Smooth muscle cell (in vitro differentiated cells): ENCODE results near the gene COL4A1. TPM values are rescaled to one million over a fixed set of nuclear protein-coding genes. Genes with fewer than 3 reads are reported as not detected.

ENCODE experiments used
- DNase-seq: peaks from one replicate; lab custom pipeline; 2025; ENCODE audit not compliant: unreplicated experiment; lab: John Stamatoyannopoulos, UW
- H2AFZ ChIP-seq: fragments of 200-600 bp; sonication (generic); 2 replicates; pipeline ENCODE4 v1.6.0; 2016; ENCODE audit warnings: antibody characterized with exemption, low read depth, mild to moderate bottlenecking
- H3F3A ChIP-seq: fragments of 200-600 bp; sonication (generic); 2 replicates; pipeline ENCODE4 v1.6.0; 2017; ENCODE audit warnings: antibody characterized with exemption, low read depth
- H3K27ac ChIP-seq: fragments of 200-600 bp; sonication (generic); 2 replicates; pipeline ENCODE4 v1.5.1; 2016; ENCODE audit warnings: low read depth, mild to moderate bottlenecking
- H3K27me3 ChIP-seq: fragments of 200-600 bp; sonication (generic); 2 replicates; pipeline ENCODE4 v1.6.1; 2016; ENCODE audit warnings: low read depth, mild to moderate bottlenecking
- H3K36me3 ChIP-seq: fragments of 200-600 bp; sonication (generic); 2 replicates; pipeline ENCODE4 v1.5.1; 2016; ENCODE audit warnings: low read depth
- H3K4me1 ChIP-seq: fragments of 200-600 bp; sonication (generic); 2 replicates; pipeline ENCODE4 v1.5.1; 2016; ENCODE audit warnings: low read depth
- H3K4me2 ChIP-seq: fragments of 200-600 bp; sonication (generic); 2 replicates; pipeline ENCODE4 v1.6.0; 2016; ENCODE audit warnings: mild to moderate bottlenecking
- H3K4me3 ChIP-seq: fragments of 200-600 bp; sonication (generic); 2 replicates; pipeline ENCODE4 v1.5.1; 2016; ENCODE audit warnings: mild to moderate bottlenecking
- H3K79me2 ChIP-seq: fragments of 200-600 bp; sonication (generic); 2 replicates; pipeline ENCODE4 v1.6.0; 2016; ENCODE audit warnings: low read depth, mild to moderate bottlenecking
- H3K9ac ChIP-seq: fragments of 200-600 bp; sonication (generic); 2 replicates; pipeline ENCODE4 v1.6.0; 2016; ENCODE audit warnings: low read depth
- H3K9me3 ChIP-seq: fragments of 200-600 bp; sonication (generic); replicated peaks from 2 replicates; pipeline ENCODE4 v1.5.1; 2016; ENCODE audit warnings: low read depth
- H4K20me1 ChIP-seq: fragments of 200-600 bp; sonication (generic); 2 replicates; pipeline ENCODE4 v1.6.0; 2016; ENCODE audit warnings: low read depth
- CTCF ChIP-seq: fragments of 200-600 bp; sonication (generic); IDR thresholded peaks from 2 replicates; pipeline ENCODE4 v1.5.1; 2017; ENCODE audit warnings: borderline replicate concordance, mild to moderate bottlenecking, antibody characterized with exemption; ENCODE audit not compliant: insufficient read depth, poor library complexity, severe bottlenecking
- WGBS: methylation state at CpG from one replicate; pipeline ENCODE4 v1.1.7; 2016; ENCODE audit warnings: low lambda C conversion rate; 5-methylcytosine and 5-hydroxymethylcytosine counted together
- polyA plus RNA-seq: library from polyadenylated mRNA; unstranded; fragments of >200 nt; fragmentation: Nextera tagmentation; extraction: Ambion mirVana; gene quantifications from 2 replicates; pipeline ENCODE4 v1.2.1, GENCODE V29; 2016
- total RNA-seq: library from RNA; depleted of rRNA; stranded (reverse); fragments of >200 nt; gene quantifications from 2 replicates; pipeline ENCODE4 v1.2.3, GENCODE V29; 2014

Gene COL4A1
- total and polyA plus RNA-seq, 2 experiments from 2014 or later, result 2,409 to 4,372 TPM

- TF ChIP-seq CTCF, result no peak
- H3K36me3 ChIP-seq, result peaks cover 5% of the 10 kb centered on the region
- peaks cover 96% of the 10 kb centered on the region for H4K20me1 ChIP-seq
- peak overlapping the region; percentile 72 for H3K4me2 ChIP-seq
- H3F3A ChIP-seq, result peaks cover 81% of the 10 kb centered on the region
- no peaks in the 10 kb centered on the region for H3K9me3 ChIP-seq
- peak overlapping the region; percentile 96 for H3K27ac ChIP-seq
- DNase-seq, result no peak
- peaks cover 95% of the 10 kb centered on the region for H3K79me2 ChIP-seq
- H3K4me3 ChIP-seq, result no peak overlapping the region
- H2AFZ ChIP-seq, result no peak overlapping the region
- WGBS, result 4% methylated on average over 13 of the region's 13 CpGs
- H3K9ac ChIP-seq, result peak overlapping the region; percentile 23
- no peaks in the 10 kb centered on the region for H3K27me3 ChIP-seq
- peaks cover 61% of the 10 kb centered on the region for H3K4me1 ChIP-seq
Observed at GRCh38 chr13:110338441-110339101, 31.6 kb upstream of the COL4A1 start.

GRCh38 chr13:110337247-110337646 lies 30.3 kb upstream of the COL4A1 start:
- Histone ChIP-seq H3K79me2 (peaks cover 95% of the 10 kb centered on the region), H3K9ac (no peak overlapping the region), H3K27me3 (no peaks in the 10 kb centered on the region), H3K4me1 (peaks cover 54% of the 10 kb centered on the region), H3K4me2 (peak overlapping the region; percentile 72), H3K9me3 (no peaks in the 10 kb centered on the region), H3F3A (peaks cover 85% of the 10 kb centered on the region), H3K27ac (peak overlapping the region; percentile 96), H2AFZ (no peak overlapping the region), H3K4me3 (no peak overlapping the region), H4K20me1 (peaks cover 96% of the 10 kb centered on the region), H3K36me3 (peaks cover 5% of the 10 kb centered on the region)
- WGBS, result 83% methylated on average over 7 of the region's 7 CpGs
- TF ChIP-seq CTCF, result no peak
- DNase-seq, result no peak

GRCh38 chr13:110336681-110337080 lies 29.7 kb upstream of the COL4A1 start:
- TF ChIP-seq CTCF, result no peak
- WGBS, result 49% methylated on average over 5 of the region's 5 CpGs
- H3K27me3 ChIP-seq, result no peaks in the 10 kb centered on the region
- peak overlapping the region; percentile 96 for H3K27ac ChIP-seq
- DNase-seq, result no peak
- H3K9ac ChIP-seq, result no peak overlapping the region
- H4K20me1 ChIP-seq, result peaks cover 96% of the 10 kb centered on the region
- H2AFZ ChIP-seq, result no peak overlapping the region
- peaks cover 95% of the 10 kb centered on the region for H3K79me2 ChIP-seq
- no peak overlapping the region for H3K4me3 ChIP-seq
- H3F3A ChIP-seq, result peaks cover 85% of the 10 kb centered on the region
- no peaks in the 10 kb centered on the region for H3K9me3 ChIP-seq
- H3K36me3 ChIP-seq, result peaks cover 5% of the 10 kb centered on the region
- peaks cover 53% of the 10 kb centered on the region for H3K4me1 ChIP-seq
- peak overlapping the region; percentile 41 for H3K4me2 ChIP-seq

GRCh38 chr13:110336108-110336507 lies 29.2 kb upstream of the COL4A1 start:
- Histone ChIP-seq H3F3A (peaks cover 83% of the 10 kb centered on the region), H3K9ac (no peak overlapping the region), H3K27ac (peak overlapping the region; percentile 96), H3K79me2 (peaks cover 96% of the 10 kb centered on the region), H4K20me1 (peaks cover 97% of the 10 kb centered on the region), H3K4me3 (no peak overlapping the region), H3K4me1 (peaks cover 55% of the 10 kb centered on the region), H2AFZ (no peak overlapping the region), H3K27me3 (no peaks in the 10 kb centered on the region), H3K4me2 (peak overlapping the region; percentile 41), H3K36me3 (peaks cover 5% of the 10 kb centered on the region), H3K9me3 (no peaks in the 10 kb centered on the region)
- 97% methylated on average over 9 of the region's 9 CpGs for WGBS
- TF ChIP-seq CTCF, result no peak
- no peak for DNase-seq
